Epithelial cell of proximal tubule (primary cell): ENCODE data around the gene CDK8. TPM values are rescaled to one million over a fixed set of nuclear protein-coding genes. Genes with fewer than 3 reads are reported as not detected.

Experiments used
- DNase-seq: peaks from one replicate; pipeline ENCODE4 v3.0.0-alpha.2; 2011; ENCODE audit warnings: low read depth
- H3K4me3 ChIP-seq: 2 replicates; pipeline ENCODE4 v1.5.1; 2011; ENCODE audit warnings: low read depth, mild to moderate bottlenecking, low read length
- CTCF ChIP-seq: conservative IDR thresholded peaks from 2 replicates; pipeline ENCODE4 v1.5.1; 2012; ENCODE audit warnings: low read depth, mild to moderate bottlenecking, low read length
- total RNA-seq: library from RNA; depleted of rRNA; stranded (reverse); fragments of >200 nt; gene quantifications from 2 replicates; pipeline ENCODE4 v1.2.3, GENCODE V29; 2015

CDK8 gene
- total RNA-seq, 1 donor from 2014 or later: 15.3 TPM

DNA sequence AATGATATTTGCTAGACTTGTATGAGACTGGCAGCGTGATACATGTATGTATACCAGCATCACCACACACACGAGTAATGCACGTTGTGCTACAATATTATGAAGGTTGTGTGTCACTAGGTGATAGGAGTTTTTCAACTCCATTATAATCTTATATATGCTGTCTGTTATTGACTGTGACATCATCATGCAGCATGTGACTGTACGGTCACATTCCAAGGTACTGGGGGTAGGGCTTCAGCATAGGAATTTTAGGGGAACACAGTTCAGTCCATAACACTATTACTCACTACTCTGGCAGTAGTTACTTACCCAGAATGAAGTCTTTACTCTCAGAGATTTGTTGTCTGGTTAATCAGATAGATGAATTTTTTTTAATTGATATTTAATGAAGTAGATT lies 91.1 kb downstream of the CDK8 start:
- no peak for DNase-seq
- H3K4me3 ChIP-seq: no peak overlapping the region
- TF ChIP-seq CTCF: no peak

DNA sequence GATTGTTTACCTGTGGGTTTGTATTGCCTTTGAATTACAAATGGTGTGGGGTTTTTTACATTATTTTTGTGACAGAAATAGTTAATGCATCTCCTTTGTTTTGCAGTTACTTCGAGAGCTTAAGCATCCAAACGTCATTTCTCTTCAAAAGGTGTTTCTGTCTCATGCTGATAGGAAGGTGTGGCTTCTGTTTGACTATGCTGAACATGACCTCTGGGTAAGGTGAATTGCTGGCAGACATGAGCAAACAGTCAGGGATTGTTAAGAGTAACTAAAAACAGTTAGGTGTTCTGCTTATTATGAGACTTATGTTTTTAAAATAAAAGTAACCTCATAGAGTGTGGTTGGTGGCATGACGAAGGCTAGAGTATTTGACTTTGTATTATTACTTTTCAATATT lies 95.0 kb downstream of the CDK8 start:
- no peak overlapping the region for H3K4me3 ChIP-seq
- no peak for DNase-seq
- TF ChIP-seq CTCF: no peak

- no peak for TF ChIP-seq CTCF
- no peak for DNase-seq
- no peak overlapping the region for H3K4me3 ChIP-seq
These were observed 108.3 kb downstream of the CDK8 start for GRCh38 chr13:26362261-26362660.

GRCh38 chr13:26370553-26370952 lies 116.6 kb downstream of the CDK8 start:
- no peak for TF ChIP-seq CTCF
- H3K4me3 ChIP-seq: no peak overlapping the region
- no peak for DNase-seq

GRCh38 chr13:26372747-26373146 lies 118.8 kb downstream of the CDK8 start:
- no peak for TF ChIP-seq CTCF
- H3K4me3 ChIP-seq: no peak overlapping the region
- no peak for DNase-seq

GRCh38 chr13:26376430-26376829 lies 122.5 kb downstream of the CDK8 start:
- no peak for DNase-seq
- no peak for TF ChIP-seq CTCF
- no peak overlapping the region for H3K4me3 ChIP-seq

GRCh38 chr13:26377038-26377437 lies 123.1 kb downstream of the CDK8 start:
- H3K4me3 ChIP-seq: no peak overlapping the region
- no peak for DNase-seq
- TF ChIP-seq CTCF: peak; percentile 53
